ENCODE results near the gene ARHGEF12.

The ARHGEF12 gene

GRCh38 chr11:120318906-120319305 is 17.3 kb upstream of the ARHGEF12 start:
- no peak for DNase-seq

DNA sequence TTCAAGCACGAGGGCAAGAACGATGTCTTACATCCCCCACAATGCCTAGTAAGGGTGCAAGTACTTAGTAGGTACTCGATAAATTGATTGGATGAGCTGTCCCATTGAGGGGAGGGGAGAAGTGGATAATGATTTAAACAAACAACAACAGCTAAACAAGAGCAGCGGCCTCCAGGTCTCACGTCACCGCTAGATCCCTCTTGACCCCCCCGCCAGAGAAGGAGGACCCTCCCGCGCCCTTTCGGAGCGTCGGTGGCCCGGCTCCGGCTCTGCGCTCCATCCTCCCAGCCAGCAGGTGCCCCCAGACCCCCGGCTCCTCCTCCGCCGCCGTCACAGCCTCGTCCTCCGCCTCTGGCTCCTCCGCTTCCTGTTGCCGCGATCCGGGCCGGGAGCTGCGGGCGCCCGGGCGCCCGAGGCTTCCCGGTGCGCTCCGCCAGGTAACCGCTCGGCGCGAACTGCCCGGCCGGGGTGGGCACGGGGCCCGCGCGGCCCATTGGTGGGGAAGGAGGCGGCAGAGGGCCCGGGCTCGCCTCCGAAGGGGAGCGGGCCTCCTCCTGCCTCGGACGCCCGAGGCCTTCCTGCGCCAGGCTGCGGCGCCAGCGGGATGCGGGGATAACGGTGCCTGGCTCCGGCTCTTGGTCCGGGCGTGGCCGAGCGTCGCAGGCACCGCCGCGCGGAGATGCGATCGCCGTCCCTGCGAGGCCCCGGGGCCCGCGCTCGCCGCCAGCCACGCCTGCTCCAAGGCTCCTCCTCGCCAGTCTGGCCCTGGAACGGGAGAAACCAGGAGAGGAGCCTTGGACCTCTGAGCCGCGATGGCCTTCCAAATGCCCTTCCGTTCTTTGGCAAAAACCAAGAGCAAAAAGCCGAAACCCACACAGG is 11.0 kb upstream of the ARHGEF12 start, which contains the start of gene TLCD5:
Gene TLCD5, plus strand, starts transcription at position 368 of the 879 bp plus-strand sequence. CDS start 2,143 bp downstream, outside the sequence.
- peak; percentile 50 for DNase-seq

GRCh38 chr11:120326228-120326627 is 10.0 kb upstream of the ARHGEF12 start:
- no peak for DNase-seq

DNA sequence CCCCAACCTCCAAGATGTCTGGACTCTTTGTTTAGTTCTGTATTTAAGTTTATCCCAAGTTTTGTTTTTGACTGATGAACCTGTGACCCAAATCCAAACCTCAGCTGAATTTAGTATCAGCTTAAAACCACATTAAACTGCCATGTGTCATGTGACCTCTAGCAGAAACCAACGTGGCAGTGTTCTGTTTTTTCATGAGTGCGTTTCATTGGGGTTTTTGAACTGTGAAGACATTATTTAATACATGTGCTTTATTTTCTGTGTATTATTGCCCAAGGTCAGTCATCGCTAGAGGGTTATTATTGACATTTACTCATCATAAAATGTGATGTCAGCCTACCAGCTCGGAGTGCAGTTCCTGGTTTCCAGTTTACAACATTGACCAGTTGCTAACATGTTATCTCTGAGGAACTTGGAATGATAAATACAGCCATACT is 9.3 kb upstream of the ARHGEF12 start:
- no peak for DNase-seq

GRCh38 chr11:120327311-120327710 is 8.9 kb upstream of the ARHGEF12 start:
- no peak for DNase-seq

GRCh38 chr11:120329556-120329955 is 6.7 kb upstream of the ARHGEF12 start:
- DNase-seq: no peak

- DNase-seq: no peak
These were observed 6.2 kb upstream of the ARHGEF12 start for GRCh38 chr11:120330045-120330444.

- DNase-seq: no peak
These were observed 4.8 kb upstream of the ARHGEF12 start for GRCh38 chr11:120331301-120331996.

DNA sequence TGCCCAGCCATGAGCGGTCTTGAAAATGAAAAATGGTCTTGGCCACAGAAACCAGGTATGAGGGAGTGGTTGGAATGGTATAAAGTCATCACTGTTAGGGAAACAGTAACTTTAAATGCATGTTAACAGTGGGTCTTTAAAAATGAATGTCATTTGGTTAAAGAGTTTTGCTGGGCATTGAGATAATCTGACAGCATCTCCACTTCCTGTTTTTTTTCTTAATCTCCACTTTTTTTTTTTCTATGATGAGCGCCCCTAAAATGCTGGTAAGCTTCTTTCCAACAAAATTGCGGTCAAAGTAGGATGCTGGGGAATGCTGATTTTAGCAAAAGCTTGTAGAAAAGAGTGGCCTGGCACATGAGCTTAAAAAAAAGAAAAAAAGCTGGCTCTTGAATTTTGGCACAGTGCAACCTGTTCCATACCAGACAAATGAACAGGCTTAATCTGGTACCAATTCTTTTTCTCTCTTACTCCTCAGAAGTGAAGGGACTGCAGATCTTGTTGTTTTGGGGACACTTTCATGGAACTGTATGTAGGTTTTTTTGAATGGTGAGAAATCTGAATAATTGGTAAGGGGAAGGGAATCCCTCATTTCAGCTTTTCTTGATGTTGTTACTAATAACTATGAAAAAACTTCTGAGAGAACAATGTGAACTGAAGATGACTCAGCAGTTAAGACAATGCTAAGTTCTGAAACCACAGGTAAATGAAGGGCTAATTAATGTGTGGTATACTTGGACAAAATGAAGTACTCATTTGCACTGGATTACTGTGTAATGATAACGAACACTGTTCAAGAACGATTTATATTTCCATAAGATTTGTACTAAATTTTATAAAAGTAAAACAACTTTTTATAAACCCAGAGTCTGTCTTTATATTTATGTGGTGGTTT is 3.1 kb upstream of the ARHGEF12 start:
- DNase-seq: no peak

- DNase-seq: no peak
These were observed 2.4 kb upstream of the ARHGEF12 start for GRCh38 chr11:120333801-120334200.

GRCh38 chr11:120334332-120334731 is 1.9 kb upstream of the ARHGEF12 start:
- no peak for DNase-seq

- DNase-seq: peak; percentile 79
These were observed 1.2 kb upstream of the ARHGEF12 start for GRCh38 chr11:120334894-120335462.

DNA sequence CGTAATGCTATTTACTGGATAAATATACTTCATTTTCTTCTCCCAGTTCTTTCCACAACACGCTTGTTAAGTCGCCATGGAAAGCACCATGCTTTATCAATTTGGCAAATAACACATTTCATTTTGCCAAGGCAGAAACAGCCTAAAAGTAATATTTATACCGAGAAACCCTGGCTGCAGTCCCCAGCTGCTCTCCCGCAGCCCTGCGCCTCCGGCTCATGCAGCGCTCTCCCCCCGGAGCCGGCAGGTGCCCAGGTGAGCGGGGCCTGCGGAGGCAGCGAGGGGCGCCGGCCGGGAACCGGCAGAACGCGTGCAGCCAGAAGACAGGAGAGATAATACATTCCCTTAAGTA is 681 bp upstream of the ARHGEF12 start:
- no peak for DNase-seq

GRCh38 chr11:120336641-120337354 is 585 bp downstream of the ARHGEF12 start:
- DNase-seq: peak; percentile 38

GRCh38 chr11:120337355-120338106 is 1.3 kb downstream of the ARHGEF12 start:
- DNase-seq: no peak

GRCh38 chr11:120338107-120338933 is 2.1 kb downstream of the ARHGEF12 start:
- DNase-seq: no peak

GRCh38 chr11:120339394-120339890 is 3.2 kb downstream of the ARHGEF12 start:
- no peak for DNase-seq

GRCh38 chr11:120340529-120340928 is 4.3 kb downstream of the ARHGEF12 start:
- no peak for DNase-seq

- DNase-seq: no peak
These were observed 6.0 kb downstream of the ARHGEF12 start for GRCh38 chr11:120342226-120342625.

GRCh38 chr11:120342678-120343077 is 6.5 kb downstream of the ARHGEF12 start:
- DNase-seq: no peak

Data from activated CD4-positive, alpha-beta T cell treated with anti-CD3 and anti-CD28 coated beads, Interleukin-10, Interleukin-2, amounts not matched to agents 100 ng/mL and 50 ng/mL, durations not matched to agents 16 hours and 8 hours (primary cell).